GM23248 (cell line): ENCODE results near the gene HLA-B. TPM values are rescaled to one million over a fixed set of nuclear protein-coding genes. Genes with fewer than 3 reads are reported as not detected.
"Not testable (repeated sequence)": the region's sequence is repeated elsewhere in the genome, so short reads cannot be mapped to it uniquely, and the experiment has no call there.

Experiments
- DNase-seq: peaks from one replicate; pipeline ENCODE4 v3.0.0-alpha.2; 2015
- H2AFZ ChIP-seq: fragments of 200-600 bp; sonication (generic); 2 replicates; pipeline ENCODE4 v1.6.1; 2016; ENCODE audit warnings: antibody characterized with exemption
- H3F3A ChIP-seq: fragments of 200-600 bp; sonication (generic); 2 replicates; pipeline ENCODE4 v1.6.1; 2016; ENCODE audit warnings: mild to moderate bottlenecking, antibody characterized with exemption, mixed run types; ENCODE audit not compliant: insufficient read depth
- H3K27ac ChIP-seq: fragments of 200-600 bp; sonication (generic); 2 replicates; pipeline ENCODE4 v1.5.1; 2016; ENCODE audit warnings: mild to moderate bottlenecking
- H3K27me3 ChIP-seq: fragments of 200-600 bp; sonication (generic); replicated peaks from 2 replicates; pipeline ENCODE4 v1.6.1; 2016; ENCODE audit warnings: mild to moderate bottlenecking; ENCODE audit not compliant: insufficient read depth
- H3K36me3 ChIP-seq: fragments of 200-600 bp; sonication (generic); 2 replicates; pipeline ENCODE4 v1.6.1; 2016; ENCODE audit warnings: low read depth, mild to moderate bottlenecking
- H3K4me1 ChIP-seq: fragments of 200-600 bp; sonication (generic); 2 replicates; pipeline ENCODE4 v1.6.1; 2016; ENCODE audit warnings: mild to moderate bottlenecking; ENCODE audit not compliant: insufficient read depth
- H3K4me2 ChIP-seq: fragments of 200-600 bp; sonication (generic); one replicate; pipeline ENCODE4 v1.6.1; 2016; ENCODE audit warnings: mild to moderate bottlenecking; ENCODE audit not compliant: unreplicated experiment
- H3K4me3 ChIP-seq: fragments of 200-600 bp; sonication (generic); 2 replicates; pipeline ENCODE4 v1.5.1; 2016; ENCODE audit warnings: mild to moderate bottlenecking
- H3K79me2 ChIP-seq: fragments of 200-600 bp; sonication (generic); 2 replicates; pipeline ENCODE4 v1.6.1; 2016; ENCODE audit warnings: mild to moderate bottlenecking; ENCODE audit not compliant: insufficient read depth
- H3K9ac ChIP-seq: fragments of 200-600 bp; sonication (generic); 2 replicates; pipeline ENCODE4 v1.6.1; 2016; ENCODE audit warnings: mild to moderate bottlenecking
- H3K9me2 ChIP-seq: fragments of 200-600 bp; sonication (generic); 2 replicates; pipeline ENCODE4 v1.6.1; 2016; ENCODE audit warnings: mixed run types, mild to moderate bottlenecking, moderate library complexity; ENCODE audit not compliant: insufficient read depth
- H3K9me3 ChIP-seq: fragments of 200-600 bp; sonication (generic); one replicate; pipeline ENCODE4 v1.6.1; 2017; ENCODE audit warnings: low read depth
- H4K20me1 ChIP-seq: fragments of 200-600 bp; sonication (generic); 2 replicates; pipeline ENCODE4 v1.6.0; 2016; ENCODE audit not compliant: insufficient read depth
- EZH2 ChIP-seq: fragments of 200-600 bp; sonication (generic); IDR thresholded peaks from 2 replicates; pipeline ENCODE4 v1.6.1; 2018; ENCODE audit warnings: antibody characterized with exemption, mild to moderate bottlenecking; ENCODE audit not compliant: insufficient read depth, poor library complexity, severe bottlenecking
- EZH2phosphoT487 ChIP-seq: fragments of 200-600 bp; sonication (generic); IDR thresholded peaks from 2 replicates; pipeline ENCODE4 v1.6.1; 2018; ENCODE audit warnings: antibody characterized with exemption, moderate library complexity, mild to moderate bottlenecking, low read depth; ENCODE audit not compliant: insufficient read depth
- WGBS, 2 experiments: methylation state at CpG; one replicate each; pipeline ENCODE4 v1.1.6; 2015 to 2017; ENCODE audit warnings: low lambda C conversion rate in 2 of 2, low coverage in 1 of 2; ENCODE audit errors: missing lambda C conversion rate in 2 of 2; 5-methylcytosine and 5-hydroxymethylcytosine counted together
- in situ Hi-C: fragments of 300-500 bp; cut with MboI; formaldehyde crosslinking; loops from 2 replicates; pipeline ENCODE4 v1.15.0; 2020
- polyA plus RNA-seq: library from polyadenylated mRNA; unstranded; fragments of >200 nt; fragmentation: Nextera tagmentation; extraction: Ambion mirVana; gene quantifications from 2 replicates; pipeline ENCODE4 v1.2.1, GENCODE V29; 2016
- total RNA-seq: library from RNA; depleted of rRNA; stranded (reverse); fragments of >200 nt; shearing (Covaris generic); gene quantifications from 2 replicates; pipeline ENCODE4 v1.2.3, GENCODE V29; 2014; rRNA removed

The HLA-B gene
- total RNA-seq (65.6 and 87.9 TPM in 2 replicates), polyA plus RNA-seq (186 and 192 TPM in 2 replicates)

- no peak for TF ChIP-seq EZH2phosphoT487
- TF ChIP-seq EZH2, result no peak
Measured at GRCh38 chr6:31356946-31357466, at the start of gene HLA-B. HLA-B (minus strand) TSS chr6:31357179; CDS start chr6:31357158, 21 bp downstream.

GRCh38 chr6:31405996-31406395 is 49.0 kb upstream of the HLA-B start:
- H3K79me2 ChIP-seq, result peaks cover 99% of the 10 kb centered on the region
- no peak overlapping the region for H2AFZ ChIP-seq
- H3K36me3 ChIP-seq, result no peaks in the 10 kb centered on the region
- no peaks in the 10 kb centered on the region for H3K27me3 ChIP-seq
- peaks cover 35% of the 10 kb centered on the region for H4K20me1 ChIP-seq
- in situ Hi-C loops, result no loop called here
- no peak overlapping the region for H3K27ac ChIP-seq
- peaks cover 44% of the 10 kb centered on the region for H3K4me1 ChIP-seq
- peaks cover 46% of the 10 kb centered on the region for H3F3A ChIP-seq
- peak overlapping the region; percentile 58 for H3K4me2 ChIP-seq
- TF ChIP-seq EZH2 (no peak), EZH2phosphoT487 (no peak)
- H3K9me2 ChIP-seq, result no peaks in the 10 kb centered on the region
- no peak for DNase-seq
- no peaks in the 10 kb centered on the region for H3K9me3 ChIP-seq
- H3K4me3 ChIP-seq, result peak overlapping the region; percentile 9; the same call in 1 of the 2 replicates
- WGBS, 2 experiments, result 61 to 67% methylated on average over 5 of the region's 5 CpGs
- no peak overlapping the region for H3K9ac ChIP-seq

More at GRCh38 chr6:31356946-31357466, at the start of gene HLA-B:
- Histone ChIP-seq H2AFZ (peak within 1 kb of the TSS; percentile 80), H3F3A (no peaks in the 10 kb centered on the region), H3K9me3 (no peaks in the 10 kb centered on the region), H3K4me2 (no peak within 1 kb of the TSS), H3K9ac (peak within 1 kb of the TSS; percentile 80), H3K4me3 (peak within 1 kb of the TSS; percentile 74), H3K79me2 (no peaks in the 10 kb centered on the region), H3K4me1 (no peaks in the 10 kb centered on the region), H3K27ac (no peak within 1 kb of the TSS), H4K20me1 (no peaks in the 10 kb centered on the region), H3K36me3 (no peaks in the 10 kb centered on the region), H3K9me2 (no peaks in the 10 kb centered on the region), H3K27me3 (peaks cover 24% of the 10 kb centered on the region)
- WGBS, 2 experiments, result 0 to 1% methylated on average over 22 to 33 of the region's 39 CpGs
- in situ Hi-C loops, result no loop called here
- peak; percentile 88 for DNase-seq

GRCh38 chr6:31404061-31404364 is 47.0 kb upstream of the HLA-B start:
- H3K36me3 ChIP-seq, H3K27me3 ChIP-seq, H3K9me3 ChIP-seq, H3K9me2 ChIP-seq, in situ Hi-C loops, DNase-seq: not testable (repeated sequence)
- Histone ChIP-seq H4K20me1 (peaks cover 28% of the 10 kb centered on the region), H2AFZ (0 out of 2 replicates have a peak overlapping the region, but pooled peaks have one; percentile 16), H3K79me2 (peaks cover 91% of the 10 kb centered on the region), H3F3A (peaks cover 48% of the 10 kb centered on the region), H3K4me3 (peak overlapping the region; percentile 92), H3K4me2 (peak overlapping the region; percentile 97), H3K27ac (peak overlapping the region; percentile 95), H3K9ac (peak overlapping the region; percentile 96), H3K4me1 (peaks cover 44% of the 10 kb centered on the region)
- WGBS, 2 experiments, result 5 to 8% methylated on average over 12 to 13 of the region's 13 CpGs

GRCh38 chr6:31403283-31404060 is 46.5 kb upstream of the HLA-B start, which contains the start of gene MICA:
MICA (plus strand) TSS chr6:31403595; CDS start chr6:31403633, 38 bp downstream.
- Histone ChIP-seq H3K4me3 (peak within 1 kb of the TSS; percentile 92), H3K9me2 (no peaks in the 10 kb centered on the region), H3K4me1 (peaks cover 44% of the 10 kb centered on the region), H2AFZ (peak within 1 kb of the TSS; percentile 16), H3K9ac (peak within 1 kb of the TSS; percentile 96), H3F3A (peaks cover 46% of the 10 kb centered on the region), H3K27ac (peak within 1 kb of the TSS; percentile 95), H3K27me3 (no peaks in the 10 kb centered on the region), H3K9me3 (no peaks in the 10 kb centered on the region), H3K79me2 (peaks cover 91% of the 10 kb centered on the region), H4K20me1 (peaks cover 26% of the 10 kb centered on the region), H3K36me3 (no peaks in the 10 kb centered on the region), H3K4me2 (peak within 1 kb of the TSS; percentile 97)
- TF ChIP-seq EZH2 (no peak), EZH2phosphoT487 (no peak)
- DNase-seq, result peak; percentile 97
- WGBS, 2 experiments, result 1% methylated on average over 38 to 40 of the region's 58 CpGs
- in situ Hi-C loops, result no loop called here
